Testis (tissue), 2 donors: Measurements from ENCODE around the gene MTA3.

Experiments used
- CTCF ChIP-seq, 3 experiments: fragments of 450-650 bp in 2 of 3; fragments of 200-600 bp in 1 of 3; sonication (generic) in 1 of 3; IDR thresholded peaks; one replicate each; pipeline ENCODE4 v1.5.1; 2016 to 2019; ENCODE audit warnings: antibody characterized with exemption in 3 of 3, mild to moderate bottlenecking in 2 of 3, moderate library complexity in 1 of 3
- POLR2A ChIP-seq: fragments of 450-650 bp; IDR thresholded peaks from one replicate; pipeline ENCODE4 v1.6.1; 2017; ENCODE audit warnings: antibody characterized with exemption, mild to moderate bottlenecking, moderate library complexity

GRCh38 chr2:42522035-42522434, 46.4 kb upstream of the MTA3 start:
- no peak for TF ChIP-seq CTCF (IDR thresholded peaks at IDR 0.05)
- TF ChIP-seq POLR2A = no peak
